GM18502 (cell line): ENCODE measurements around the gene ZSWIM8.
A peak's percentile ranks its signal among the peaks of the same experiment; 100 is the strongest.

Experiments
- ATAC-seq: cut with Tn5 transposase; IDR thresholded peaks from one replicate; pipeline ENCODE4 v1.9.1; 2021; ENCODE audit warnings: mild to moderate bottlenecking; ENCODE audit not compliant: unreplicated experiment, poor library complexity

Gene ZSWIM8

DNA sequence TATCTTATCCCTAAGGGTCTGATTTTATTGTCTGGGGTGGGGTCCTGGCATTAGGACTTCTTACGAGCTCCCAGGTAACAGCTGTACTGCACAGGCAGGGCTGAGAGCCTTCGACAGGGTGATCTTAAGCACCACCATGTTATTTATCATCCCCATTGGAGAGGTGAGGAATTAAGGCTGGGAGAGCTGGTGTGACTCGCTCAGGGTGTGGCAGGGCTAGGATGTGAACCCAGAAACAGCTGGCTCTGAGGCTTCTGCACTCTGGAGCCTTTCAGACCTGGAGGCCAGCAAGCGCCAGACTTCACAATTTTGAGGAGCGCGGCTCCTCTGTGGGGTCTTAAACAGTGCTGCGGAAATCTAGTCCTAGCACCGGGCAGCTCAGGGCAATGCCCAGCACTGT, 53.4 kb downstream of the ZSWIM8 start:
- no peak for ATAC-seq

- no peak for ATAC-seq
Observed at GRCh38 chr10:73839276-73839966, 54.0 kb downstream of the ZSWIM8 start.

GRCh38 chr10:73840056-73840402, 54.6 kb downstream of the ZSWIM8 start:
- no peak for ATAC-seq

- no peak for ATAC-seq
Observed at GRCh38 chr10:73840403-73841060, 55.1 kb downstream of the ZSWIM8 start.

GRCh38 chr10:73841061-73841421, 55.6 kb downstream of the ZSWIM8 start:
- ATAC-seq, result no peak

GRCh38 chr10:73841526-73842285, 56.3 kb downstream of the ZSWIM8 start:
- no peak for ATAC-seq

GRCh38 chr10:73842349-73842748, 56.9 kb downstream of the ZSWIM8 start:
- ATAC-seq, result no peak

- ATAC-seq, result no peak
Observed at GRCh38 chr10:73843261-73843660, 57.9 kb downstream of the ZSWIM8 start.

DNA sequence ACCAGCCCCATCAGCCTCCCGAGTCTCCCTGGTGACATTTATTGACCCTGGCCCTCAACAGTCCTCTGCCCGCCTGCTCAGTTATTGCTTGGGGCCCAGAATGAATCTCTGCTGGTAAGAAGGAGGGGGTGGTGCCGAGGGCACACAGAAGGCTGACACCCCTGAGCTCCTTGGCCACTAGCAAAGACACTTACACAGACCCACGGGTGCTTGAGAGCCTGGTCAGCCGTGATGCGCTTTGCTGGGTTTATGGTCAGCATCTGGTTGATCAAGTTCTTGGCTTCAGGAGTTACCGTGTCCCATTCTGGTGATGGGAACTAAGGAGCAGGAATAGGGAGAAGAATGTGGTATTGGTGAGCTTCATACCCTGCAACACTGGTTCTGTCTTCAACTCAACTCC, 61.6 kb downstream of the ZSWIM8 start:
- no peak for ATAC-seq

DNA sequence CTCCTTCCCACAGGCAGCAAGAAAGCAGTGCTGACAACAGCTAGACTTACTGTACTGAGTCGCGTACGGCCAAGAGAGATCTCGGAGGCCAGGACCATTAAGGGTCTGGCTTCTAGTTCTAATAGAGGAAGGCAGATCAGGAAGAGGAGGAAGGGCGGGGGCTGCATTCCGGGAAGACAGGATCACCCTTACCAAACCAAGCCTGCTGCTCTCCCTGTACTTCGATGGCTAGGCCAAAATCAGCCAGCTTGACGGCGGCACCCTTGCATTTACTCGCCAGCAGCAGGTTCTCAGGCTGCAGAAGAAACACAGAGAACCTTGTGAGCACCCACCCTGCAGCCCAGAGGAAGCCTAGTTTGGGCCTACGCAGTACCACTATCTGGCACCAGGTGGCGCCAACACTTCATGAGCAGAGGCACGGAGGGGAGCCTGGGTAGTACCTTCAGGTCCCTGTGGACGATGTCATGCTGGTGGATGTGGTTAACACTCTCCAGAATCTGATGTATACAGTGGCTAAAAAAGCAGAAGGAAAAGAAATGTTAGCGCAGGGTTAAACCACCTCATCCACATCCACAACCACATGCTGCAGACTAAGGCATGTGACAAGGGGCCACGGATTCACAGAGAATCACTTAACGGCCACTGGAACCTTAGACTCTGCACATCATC, 63.5 kb downstream of the ZSWIM8 start:
- ATAC-seq, result peak; percentile 85

DNA sequence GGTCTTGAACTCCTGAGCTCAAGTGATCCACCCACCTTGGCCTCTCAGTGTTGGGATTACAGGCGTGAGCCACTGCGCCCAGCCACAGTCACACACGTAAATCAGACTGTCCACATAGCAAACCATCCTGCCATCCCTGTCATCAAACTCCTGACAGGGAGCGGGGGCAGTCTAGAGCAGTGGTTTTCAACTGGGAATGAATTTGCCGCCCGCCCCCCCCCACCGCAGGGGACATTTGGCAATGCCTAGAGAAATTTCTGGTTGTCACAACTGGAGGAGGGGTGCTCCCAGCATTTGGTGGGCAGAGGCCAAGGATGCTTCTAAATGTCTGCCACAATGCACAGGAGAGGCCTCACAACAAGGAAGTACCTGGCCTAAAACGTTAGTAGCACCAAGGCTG, 64.8 kb downstream of the ZSWIM8 start:
- no peak for ATAC-seq

DNA sequence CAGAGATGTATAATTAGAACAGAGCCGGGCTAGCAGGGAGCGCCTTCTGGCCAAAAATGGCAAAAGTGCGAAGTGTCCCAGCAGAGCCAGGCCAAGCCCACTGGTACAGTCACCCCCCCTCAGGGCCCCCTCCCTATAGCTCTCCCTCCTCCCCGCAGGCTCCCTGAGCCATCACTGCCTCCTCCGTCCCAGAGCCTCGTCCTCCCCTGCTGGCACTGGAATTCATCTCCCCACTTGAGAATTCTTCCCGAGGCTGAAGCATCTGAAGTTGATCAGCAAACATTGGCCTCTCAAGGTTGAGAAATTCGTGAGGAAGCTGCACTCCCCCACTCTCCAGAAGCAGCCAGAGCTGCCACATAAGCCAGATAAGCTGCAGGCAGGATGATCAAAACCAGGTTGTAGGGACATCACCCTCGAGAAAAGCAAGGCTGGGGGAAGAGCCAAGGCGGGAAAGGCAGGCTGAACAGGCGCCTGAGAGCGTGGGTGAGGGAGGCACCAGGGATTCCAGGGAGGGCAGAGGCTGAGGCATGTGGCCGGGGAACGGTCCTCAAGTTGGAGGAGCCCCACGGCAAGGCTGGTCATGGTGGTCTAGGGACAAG, 65.6 kb downstream of the ZSWIM8 start:
- no peak for ATAC-seq
